ENCODE measurements around the gene KIF21B. TPM values are rescaled to one million over a fixed set of nuclear protein-coding genes. Genes with fewer than 3 reads are reported as not detected.

KIF21B gene
- total and polyA plus RNA-seq, 5 experiments from 2014 or later, result 2.2 to 95.3 (median 8.3) TPM

GRCh38 chr1:200980873-200981272 is 42.6 kb downstream of the KIF21B start:
- no peak for ATAC-seq
- no peaks in the 10 kb centered on the region for H3K27me3 Mint-ChIP-seq
- POLR2A ChIA-PET, result no interaction called here
- no peaks in the 10 kb centered on the region for H3K9me3 Mint-ChIP-seq
- no peak for DNase-seq
- no peak overlapping the region for H3K4me3 Mint-ChIP-seq
- peaks cover 5 to 90% (median 36%) of the 10 kb centered on the region in 3 donors for H3K36me3 Mint-ChIP-seq
- peak overlapping the region in 3 of 10 donors; percentile 18 to 85 (median 21) for H3K27ac Mint-ChIP-seq
- H3K4me1 Mint-ChIP-seq, result peaks cover 0 to 2% (median under 1%) of the 10 kb centered on the region in 4 donors

- no peak for DNase-seq
- no peaks in the 10 kb centered on the region for H3K9me3 Mint-ChIP-seq
- H3K27me3 Mint-ChIP-seq, result no peaks in the 10 kb centered on the region
- peak overlapping the region in 5 of 10 donors; percentile 26 to 85 (median 77) for H3K27ac Mint-ChIP-seq
- POLR2A ChIA-PET, result interaction anchor here (0.5 kb wide), 1 partner anchor 65 kb away, joined by 3 read pairs; no protein-coding TSS in a partner anchor
- H3K4me1 Mint-ChIP-seq, result peaks cover 0 to 2% (median under 1%) of the 10 kb centered on the region in 4 donors
- H3K4me3 Mint-ChIP-seq, result no peak overlapping the region
- H3K36me3 Mint-ChIP-seq, result peaks cover 5 to 90% (median 36%) of the 10 kb centered on the region in 3 donors
- ATAC-seq, result no peak
These were observed 43.1 kb downstream of the KIF21B start for GRCh38 chr1:200980452-200980772.

- Mint-ChIP-seq H3K9me3 (no peaks in the 10 kb centered on the region), H3K27me3 (no peaks in the 10 kb centered on the region), H3K4me3 (no peak overlapping the region), H3K27ac (peak overlapping the region in 5 of 10 donors; percentile 20 to 85 (median 77)), H3K4me1 (peaks cover 0 to 2% (median 0%) of the 10 kb centered on the region in 4 donors), H3K36me3 (peaks cover 5 to 90% (median 35%) of the 10 kb centered on the region in 3 donors)
- POLR2A ChIA-PET, result interaction anchor here (0.5 kb wide), 1 partner anchor 65 kb away, joined by 3 read pairs; no protein-coding TSS in a partner anchor
- DNase-seq (peak; percentile 14 to 72 (median 46)), ATAC-seq (peak; percentile 53 to 59)
These were observed 43.7 kb downstream of the KIF21B start for GRCh38 chr1:200979574-200980451.

- Mint-ChIP-seq H3K36me3 (peaks cover 5 to 86% (median 36%) of the 10 kb centered on the region in 3 donors), H3K27ac (peak overlapping the region in 3 of 10 donors; percentile 28 to 81 (median 41)), H3K4me1 (peaks cover 0 to 2% (median 1%) of the 10 kb centered on the region in 4 donors), H3K27me3 (no peaks in the 10 kb centered on the region), H3K4me3 (no peak overlapping the region), H3K9me3 (no peaks in the 10 kb centered on the region)
- ATAC-seq, result no peak
- peak in 1 of 10 donors; percentile 31 for DNase-seq
- POLR2A ChIA-PET, result interaction anchor here (0.6 to 3.8 kb wide), 2 partner anchors 45 to 312 kb away, joined by 3 to 11 read pairs; partner anchors contain the start of gene KIF21B
These were observed 46.3 kb downstream of the KIF21B start for GRCh38 chr1:200977071-200977754.

- peaks cover 0 to 4% (median 2%) of the 10 kb centered on the region in 4 donors for H3K4me1 Mint-ChIP-seq
- H3K4me3 Mint-ChIP-seq, result no peak overlapping the region
- H3K9me3 Mint-ChIP-seq, result no peaks in the 10 kb centered on the region
- POLR2A ChIA-PET, result interaction anchor here (0.6 to 3.8 kb wide), 3 partner anchors 46 to 311 kb away, joined by 3 to 11 read pairs (median 6); partner anchors contain the start of gene KIF21B
- no peak for ATAC-seq
- H3K27me3 Mint-ChIP-seq, result no peaks in the 10 kb centered on the region
- H3K27ac Mint-ChIP-seq, result peak overlapping the region in 4 of 10 donors; percentile 4 to 75 (median 37)
- peaks cover 5 to 82% (median 30%) of the 10 kb centered on the region in 3 donors for H3K36me3 Mint-ChIP-seq
- DNase-seq, result peak in 1 of 10 donors; percentile 58
These were observed 46.9 kb downstream of the KIF21B start for GRCh38 chr1:200976634-200977033.

GRCh38 chr1:200975458-200975857 is 48.1 kb downstream of the KIF21B start:
- peaks cover 3 to 80% (median 25%) of the 10 kb centered on the region in 3 donors for H3K36me3 Mint-ChIP-seq

GRCh38 chr1:200974711-200975110 is 48.8 kb downstream of the KIF21B start:
- Mint-ChIP-seq H3K36me3 (peaks cover 0 to 75% (median 17%) of the 10 kb centered on the region in 3 donors), H3K4me1 (peaks cover 2 to 9% (median 5%) of the 10 kb centered on the region in 4 donors), H3K27me3 (no peaks in the 10 kb centered on the region), H3K9me3 (no peaks in the 10 kb centered on the region), H3K4me3 (no peak overlapping the region), H3K27ac (no peak overlapping the region)
- DNase-seq, result peak in 1 of 10 donors; percentile 10
- no peak for ATAC-seq
- POLR2A ChIA-PET, result interaction anchor here (3.8 kb wide), 1 partner anchor 48 kb away, joined by 11 read pairs; the partner anchor contains the start of gene KIF21B

More at GRCh38 chr1:200975458-200975857, 48.1 kb downstream of the KIF21B start:
- Mint-ChIP-seq H3K27ac (peak overlapping the region in 2 of 10 donors; percentile 38 to 43), H3K4me1 (peaks cover 0 to 5% (median 3%) of the 10 kb centered on the region in 4 donors), H3K9me3 (no peaks in the 10 kb centered on the region), H3K27me3 (no peaks in the 10 kb centered on the region), H3K4me3 (no peak overlapping the region)
- ATAC-seq (no peak), DNase-seq (peak in 1 of 10 donors; percentile 22)
- POLR2A ChIA-PET, result interaction anchor here (3.8 kb wide), 1 partner anchor 47 kb away, joined by 11 read pairs; the partner anchor contains the start of gene KIF21B

- H3K9me3 Mint-ChIP-seq, result no peaks in the 10 kb centered on the region
- H3K4me1 Mint-ChIP-seq, result peaks cover 2 to 14% (median 10%) of the 10 kb centered on the region in 4 donors
- ATAC-seq (peak in 1 of 2 donors; percentile 20), DNase-seq (peak in 1 of 10 donors; percentile 28)
- no peak overlapping the region for H3K4me3 Mint-ChIP-seq
- peak overlapping the region in 7 of 10 donors; percentile 6 to 92 (median 20) for H3K27ac Mint-ChIP-seq
- H3K27me3 Mint-ChIP-seq, result no peaks in the 10 kb centered on the region
- POLR2A ChIA-PET, result interaction anchor here (3.8 kb wide), 1 partner anchor 48 kb away, joined by 11 read pairs; the partner anchor contains the start of gene KIF21B
- peaks cover 0 to 75% (median 13%) of the 10 kb centered on the region in 3 donors for H3K36me3 Mint-ChIP-seq
These were observed 49.4 kb downstream of the KIF21B start for GRCh38 chr1:200973937-200974657.

- Mint-ChIP-seq H3K36me3 (peaks cover 0 to 68% (median 12%) of the 10 kb centered on the region in 3 donors), H3K27ac (peak overlapping the region in 5 of 10 donors; percentile 6 to 92 (median 52)), H3K4me3 (no peak overlapping the region), H3K9me3 (no peaks in the 10 kb centered on the region), H3K27me3 (no peaks in the 10 kb centered on the region), H3K4me1 (peaks cover 2 to 14% (median 10%) of the 10 kb centered on the region in 4 donors)
- no peak for ATAC-seq
- POLR2A ChIA-PET, result interaction anchor here (0.9 to 1.7 kb wide), 3 partner anchors 9 to 69 kb away, joined by 3 to 8 read pairs (median 3); partner anchors contain the start of gene KIF21B
- DNase-seq, result peak in 1 of 10 donors; percentile 37
These were observed 50.4 kb downstream of the KIF21B start for GRCh38 chr1:200972985-200973742.

GRCh38 chr1:200971955-200972711 is 51.4 kb downstream of the KIF21B start:
- DNase-seq (peak; percentile 48 to 86 (median 68)), ATAC-seq (peak; percentile 64 to 68)
- peak overlapping the region in 6 of 10 donors; percentile 48 to 78 (median 58) for H3K27ac Mint-ChIP-seq
- H3K4me1 Mint-ChIP-seq, result peaks cover 2 to 14% (median 10%) of the 10 kb centered on the region in 4 donors
- H3K27me3 Mint-ChIP-seq, result no peaks in the 10 kb centered on the region
- H3K36me3 Mint-ChIP-seq, result peaks cover 0 to 64% (median 12%) of the 10 kb centered on the region in 3 donors
- H3K9me3 Mint-ChIP-seq, result no peaks in the 10 kb centered on the region
- POLR2A ChIA-PET, result interaction anchor here (1.2 to 1.7 kb wide), 5 partner anchors 48 to 142 kb away, joined by 3 to 8 read pairs (median 5); partner anchors contain the start of gene KIF21B
- no peak overlapping the region for H3K4me3 Mint-ChIP-seq
